GM18498 (cell line): ENCODE results near the gene UBASH3A.
A peak's percentile ranks its signal among the peaks of the same experiment; 100 is the strongest.

Experiments
- ATAC-seq: cut with Tn5 transposase; IDR thresholded peaks from one replicate; pipeline ENCODE4 v1.9.1; 2021; ENCODE audit warnings: mild to moderate bottlenecking, moderate library complexity; ENCODE audit not compliant: unreplicated experiment

Gene UBASH3A

DNA sequence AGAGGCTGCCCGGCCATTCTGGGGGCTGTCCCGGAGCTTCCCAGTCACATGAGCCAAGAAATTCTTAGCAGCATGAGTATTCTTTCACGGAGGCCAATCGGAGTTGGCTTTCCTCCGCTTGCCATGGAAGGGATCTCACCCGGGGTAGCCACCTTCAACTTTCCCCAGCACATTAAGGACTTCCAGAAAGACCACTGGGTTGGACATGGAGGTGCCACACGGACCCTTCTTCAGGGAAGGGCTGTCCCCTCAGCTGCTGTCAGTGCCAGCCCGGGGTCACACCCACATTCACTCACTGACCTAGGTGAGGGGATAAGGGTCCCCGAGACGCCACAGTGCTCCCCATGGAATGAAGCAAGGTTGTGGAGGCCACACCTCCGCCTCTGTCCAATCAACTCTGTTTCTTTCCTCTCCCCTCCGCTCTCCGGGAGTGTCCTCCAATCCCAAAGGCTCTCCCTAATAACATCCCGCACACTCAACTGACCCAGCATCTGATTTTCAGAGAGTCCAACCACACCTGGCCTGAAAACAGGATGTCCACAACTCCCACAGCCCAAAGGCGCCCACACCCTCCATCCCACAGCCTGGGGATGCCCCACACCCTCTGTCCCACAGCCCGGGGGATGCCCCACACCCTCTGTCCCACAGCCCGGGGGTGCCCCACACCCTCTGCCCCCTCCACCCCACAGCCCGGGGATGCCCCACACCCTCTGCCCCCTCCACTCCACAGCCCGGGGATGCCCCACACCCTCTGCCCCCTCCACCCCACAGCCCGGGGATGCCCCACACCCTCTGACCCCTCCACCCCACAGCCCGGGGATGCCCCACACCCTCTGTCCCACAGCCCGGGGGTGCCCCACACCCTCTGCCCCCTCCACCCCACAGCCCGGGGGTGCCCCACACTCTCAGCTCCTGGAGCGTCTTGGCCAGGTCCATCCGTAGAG, 73.0 kb downstream of the UBASH3A start:
- no peak for ATAC-seq

DNA sequence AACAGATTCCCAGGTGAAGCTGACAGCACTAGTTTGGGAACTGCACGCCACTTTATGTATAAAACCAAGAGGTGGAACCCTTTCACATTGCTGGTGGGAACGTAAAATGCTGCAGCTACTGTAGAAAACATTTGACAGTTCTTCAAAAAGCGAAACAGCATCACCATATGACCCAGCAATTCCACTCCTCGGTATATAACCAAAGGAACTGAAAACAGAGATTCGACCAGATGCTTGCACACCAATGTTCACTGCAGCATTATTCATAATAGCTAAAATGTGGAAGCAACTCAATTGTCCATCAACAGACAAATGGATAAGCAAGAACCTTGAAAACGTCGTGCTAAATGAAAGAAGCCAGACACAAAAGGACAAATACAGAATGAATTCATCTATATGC, 74.8 kb downstream of the UBASH3A start:
- ATAC-seq, result no peak

DNA sequence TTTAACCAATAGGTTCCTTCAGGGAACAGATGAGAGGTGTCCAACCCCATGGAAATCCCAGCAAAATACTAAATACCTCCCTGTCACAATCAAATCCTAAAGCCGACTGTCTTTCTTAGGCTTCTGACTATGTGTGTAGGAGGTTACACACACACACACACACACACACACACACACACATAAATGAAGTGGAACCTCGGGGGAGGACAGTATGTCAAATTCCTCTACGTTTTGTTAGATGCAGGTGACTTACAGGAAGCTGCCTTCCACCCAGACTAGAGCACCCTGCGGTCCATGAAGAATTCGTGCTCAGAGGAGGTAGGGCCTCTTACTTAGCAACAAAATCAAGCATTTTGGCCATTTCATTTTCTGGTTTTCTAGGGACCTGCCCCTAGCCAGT, 75.9 kb downstream of the UBASH3A start:
- no peak for ATAC-seq

DNA sequence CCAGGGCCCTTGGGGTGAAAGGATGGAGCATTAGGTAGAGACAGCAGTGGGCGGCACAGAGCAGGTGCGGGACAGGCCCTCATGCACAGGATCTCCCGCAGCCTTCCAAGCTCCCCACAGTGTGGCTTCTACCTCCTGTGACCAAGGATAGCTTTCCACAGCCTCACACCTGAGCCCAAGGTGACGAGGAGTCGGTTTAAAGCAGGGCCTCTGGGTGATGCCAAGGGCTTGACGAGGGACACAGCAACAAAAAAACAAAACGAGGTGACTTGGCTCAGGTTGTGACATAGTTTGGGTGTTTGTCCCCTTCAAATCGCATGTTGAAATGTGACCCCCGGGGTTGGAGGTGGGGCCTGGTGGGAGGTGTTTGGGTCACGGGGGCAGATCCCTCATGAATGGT, 77.0 kb downstream of the UBASH3A start:
- ATAC-seq, result no peak

DNA sequence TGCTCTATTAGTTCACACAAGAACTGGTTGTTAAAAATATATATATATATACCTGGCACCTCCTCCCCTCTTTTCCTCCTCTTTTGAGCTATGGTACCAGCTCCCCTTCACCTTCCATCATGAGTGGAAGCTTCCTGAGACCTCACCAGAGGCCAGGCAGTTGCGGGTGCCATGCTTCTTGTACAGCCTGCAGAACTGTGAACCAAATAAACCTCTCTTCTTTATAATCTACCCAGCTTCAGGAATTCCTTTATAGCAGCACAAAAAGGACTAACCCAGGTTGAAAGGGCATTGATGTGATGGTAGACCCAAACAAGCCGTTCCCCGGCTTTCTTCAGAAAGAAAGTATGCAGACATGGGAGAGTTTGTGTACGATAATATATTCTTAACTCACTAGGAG, 77.5 kb downstream of the UBASH3A start:
- no peak for ATAC-seq

DNA sequence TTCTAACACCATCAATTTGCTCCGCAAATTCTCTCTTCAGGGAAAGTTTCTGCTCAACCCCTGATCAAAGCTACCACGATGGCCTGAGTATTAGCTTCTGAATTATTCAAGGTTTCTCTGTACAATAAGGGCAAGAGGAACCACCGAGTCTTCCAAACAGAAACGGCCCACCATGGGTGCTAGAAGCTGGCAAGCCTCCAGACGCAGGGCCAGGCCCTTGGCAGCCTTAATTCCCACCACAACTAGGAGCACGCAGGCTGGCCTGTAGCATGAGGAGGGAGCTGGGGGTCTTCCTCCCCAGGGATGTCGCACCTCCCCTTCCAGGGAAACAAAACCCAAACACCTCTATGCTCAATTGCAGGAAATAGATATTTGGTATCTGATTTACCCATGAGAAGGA, 81.3 kb downstream of the UBASH3A start:
- no peak for ATAC-seq

DNA sequence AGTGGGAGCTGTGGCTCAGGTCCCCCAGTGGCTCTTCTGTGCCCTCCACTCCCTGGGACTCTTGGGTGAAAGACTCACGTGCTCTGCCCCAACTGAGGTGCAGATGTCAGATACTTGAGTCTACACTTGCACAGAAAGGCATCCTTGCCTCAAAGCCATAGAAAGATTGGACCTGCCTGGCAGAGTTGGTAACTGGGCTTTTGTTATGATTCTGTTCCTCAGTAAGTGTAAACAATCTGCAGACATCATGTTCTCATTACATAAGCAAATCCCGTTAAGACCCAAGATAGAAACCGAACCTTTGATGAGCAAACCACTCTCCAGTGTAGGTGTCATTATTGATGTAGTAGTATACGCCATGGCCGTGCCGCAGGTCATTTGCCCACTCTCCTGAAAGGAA, 82.4 kb downstream of the UBASH3A start:
- no peak for ATAC-seq

DNA sequence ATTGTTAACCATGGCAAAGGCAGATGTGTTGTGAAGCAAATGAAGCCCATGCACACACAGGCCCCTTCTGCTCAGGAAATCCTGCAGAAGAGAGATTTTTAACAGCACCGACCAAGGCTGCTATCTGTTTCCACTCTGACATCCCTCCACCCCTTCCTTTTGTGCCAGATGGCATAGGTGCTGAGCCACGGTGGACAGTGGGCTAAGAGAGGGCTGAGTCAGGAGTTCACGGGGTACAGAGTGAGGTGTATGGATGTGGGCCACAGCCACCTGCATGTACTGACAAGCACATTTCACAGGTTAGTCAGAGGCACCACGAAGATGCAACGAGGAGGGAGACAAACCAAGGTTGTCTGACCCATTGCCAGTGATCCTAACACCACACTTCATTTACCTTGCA, 82.8 kb downstream of the UBASH3A start:
- ATAC-seq, result no peak

DNA sequence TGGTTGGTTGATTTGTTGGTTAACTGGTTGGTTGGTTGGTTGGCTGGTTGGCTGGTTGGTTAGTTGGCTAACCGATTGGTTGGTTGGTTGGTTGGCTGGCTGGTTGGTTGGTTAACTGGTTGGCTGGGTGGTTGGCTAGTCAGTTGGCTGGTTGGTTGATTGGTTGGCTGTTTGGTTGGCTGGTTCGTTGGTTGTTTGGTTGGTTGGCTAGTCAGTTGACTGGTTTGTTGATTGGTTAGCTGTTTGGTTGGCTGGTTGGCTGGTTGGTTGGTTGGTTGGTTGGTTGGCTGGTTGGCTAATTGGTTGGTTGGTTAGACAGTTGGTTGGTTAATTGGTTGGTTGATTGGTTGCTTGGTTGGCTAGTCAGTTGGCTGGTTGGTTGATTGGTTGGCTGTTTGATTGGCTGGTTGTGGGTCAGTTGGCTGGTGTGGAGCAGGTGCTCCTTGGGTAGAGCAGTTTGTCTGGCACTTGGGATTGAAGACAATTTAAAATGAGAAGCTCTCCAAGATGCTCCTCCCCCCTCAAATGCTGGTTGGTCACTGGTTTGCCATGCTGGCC, 85.4 kb downstream of the UBASH3A start:
- ATAC-seq, result no peak

DNA sequence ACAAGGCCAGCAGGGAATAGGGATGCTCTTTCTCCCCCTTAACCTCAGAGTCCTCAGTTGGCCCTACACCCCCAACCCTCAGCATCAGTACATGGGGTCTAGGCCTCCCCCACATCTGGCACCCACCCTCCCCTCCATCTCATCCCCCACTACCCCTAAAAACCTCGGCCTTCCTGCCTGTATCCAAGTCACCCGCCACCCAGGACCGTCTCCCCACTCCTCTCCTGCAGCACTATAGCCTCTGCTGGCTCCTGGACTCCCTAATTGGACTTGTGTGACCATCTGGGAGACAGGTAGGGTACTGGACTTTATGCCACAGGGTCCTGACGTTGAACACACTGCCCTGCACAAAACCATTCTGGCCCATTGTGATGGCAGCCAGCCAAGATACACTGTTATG, 86.3 kb downstream of the UBASH3A start:
- ATAC-seq, result no peak

DNA sequence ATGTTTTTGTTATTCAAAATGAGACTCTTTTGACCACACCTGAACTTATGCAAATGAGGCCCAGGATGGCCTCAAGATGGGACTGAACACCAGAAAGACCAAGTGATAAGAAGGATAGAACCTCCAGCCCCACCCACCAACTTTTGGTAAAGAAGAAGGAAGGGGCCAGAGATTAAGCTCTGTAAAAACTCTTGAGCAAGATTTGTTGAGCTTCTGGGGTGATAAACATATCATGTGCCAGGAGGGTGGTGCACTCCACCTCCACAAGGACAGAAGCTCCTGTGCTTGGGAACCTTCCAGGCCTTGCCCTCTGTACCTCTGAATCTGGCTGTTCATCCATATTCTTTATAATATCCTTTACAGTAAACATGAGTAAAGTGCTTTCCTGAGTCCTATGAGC, 87.0 kb downstream of the UBASH3A start:
- no peak for ATAC-seq

DNA sequence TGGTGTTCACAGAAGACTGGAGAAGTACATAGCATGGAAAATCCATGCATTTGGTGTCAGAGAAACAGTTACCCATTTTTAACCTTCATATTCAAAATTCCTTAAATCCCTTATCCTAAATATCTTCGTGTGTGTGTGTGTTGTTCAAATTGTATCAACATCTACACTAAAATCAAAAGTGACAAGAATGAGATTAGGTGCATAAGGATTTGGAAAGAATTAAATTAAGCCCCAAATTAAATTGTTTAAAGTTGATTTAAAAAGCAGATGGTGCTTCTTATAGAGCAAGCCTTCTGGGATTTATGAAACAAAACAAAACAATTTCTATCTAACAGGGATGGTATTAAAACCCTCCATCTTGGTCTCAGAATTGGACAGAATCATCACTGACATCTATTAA, 87.6 kb downstream of the UBASH3A start:
- no peak for ATAC-seq

DNA sequence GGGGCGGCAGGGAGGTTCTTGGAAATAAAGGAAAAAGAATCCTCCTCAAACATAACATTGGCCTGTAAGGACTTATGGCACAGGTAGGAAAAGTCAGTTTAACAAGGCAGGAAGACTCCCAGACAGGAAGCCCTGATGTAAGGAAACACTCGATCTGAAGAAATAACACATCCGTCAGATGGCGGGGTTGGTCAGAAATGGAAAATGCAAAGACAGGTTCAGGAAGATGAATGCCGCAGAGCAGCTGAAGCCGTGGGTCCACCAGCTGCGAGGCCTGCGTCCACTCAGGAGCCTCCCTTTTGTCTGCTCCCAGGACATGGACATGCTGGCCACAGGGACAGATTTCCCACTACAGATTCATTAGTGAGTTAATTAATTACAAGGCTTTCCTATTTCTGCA, 88.5 kb downstream of the UBASH3A start:
- ATAC-seq, result no peak

DNA sequence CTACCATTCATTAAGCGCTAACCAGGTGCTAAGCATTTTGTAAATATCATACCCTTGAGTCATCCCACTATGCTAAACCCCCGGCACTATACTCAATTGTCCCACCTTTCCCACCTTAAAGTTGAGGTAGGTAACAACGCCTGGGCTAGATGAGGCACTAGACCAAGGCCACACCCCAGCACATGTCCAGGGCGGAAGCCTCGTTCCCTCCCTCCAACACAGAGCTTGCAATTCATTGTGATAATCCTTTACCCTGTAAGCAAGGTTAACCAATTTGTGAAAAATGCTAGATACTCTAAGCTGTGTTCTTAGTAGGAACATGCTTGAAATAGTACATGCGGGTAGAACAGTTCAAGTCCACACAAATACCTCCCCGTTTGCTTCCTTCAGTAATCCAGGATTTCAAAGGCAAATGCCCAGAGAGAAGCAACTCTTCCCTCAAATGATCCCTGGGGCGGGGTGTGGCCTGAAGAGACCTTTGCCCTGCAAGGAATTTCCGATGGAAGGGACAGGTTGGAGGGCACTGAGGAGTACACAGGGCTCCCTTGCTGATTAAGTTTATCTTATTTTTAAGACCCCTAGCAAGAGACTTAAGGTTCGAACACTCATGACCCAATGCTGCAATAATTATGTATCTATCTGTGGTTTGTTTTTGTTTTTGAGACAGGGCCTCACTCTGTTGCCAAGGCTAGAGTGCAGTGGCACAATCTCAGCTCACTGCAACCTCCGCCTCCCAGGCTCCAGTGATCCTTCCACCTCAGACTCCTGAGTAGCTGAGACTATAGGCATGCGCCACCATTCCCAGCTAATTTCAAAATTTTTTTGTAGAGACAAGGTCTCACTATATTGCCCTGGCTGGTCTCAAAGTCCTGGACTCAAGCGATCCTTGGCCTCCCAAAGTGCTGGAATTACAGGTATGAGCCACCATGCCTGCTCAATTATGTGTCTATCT, 89.7 kb downstream of the UBASH3A start:
- ATAC-seq, result no peak

DNA sequence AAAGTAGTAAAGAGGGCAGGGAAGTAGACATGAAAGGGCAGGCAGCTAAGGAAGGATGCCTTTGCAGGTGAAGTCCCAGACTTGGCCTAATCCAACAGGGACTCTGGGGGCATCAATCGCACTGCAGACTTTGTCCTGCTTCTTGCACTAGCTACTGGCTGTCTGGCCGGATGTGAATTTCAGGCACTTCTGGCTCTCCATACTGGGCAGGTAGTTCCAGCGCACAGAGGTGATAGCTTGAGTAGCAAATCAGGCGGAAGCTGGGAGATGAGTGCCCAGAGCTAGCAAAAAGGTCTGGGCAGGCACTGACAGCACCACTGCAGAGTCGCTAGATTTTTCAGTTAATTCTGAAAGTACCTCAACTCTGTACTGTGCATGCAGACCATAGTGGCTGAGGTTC, 91.3 kb downstream of the UBASH3A start:
- no peak for ATAC-seq

DNA sequence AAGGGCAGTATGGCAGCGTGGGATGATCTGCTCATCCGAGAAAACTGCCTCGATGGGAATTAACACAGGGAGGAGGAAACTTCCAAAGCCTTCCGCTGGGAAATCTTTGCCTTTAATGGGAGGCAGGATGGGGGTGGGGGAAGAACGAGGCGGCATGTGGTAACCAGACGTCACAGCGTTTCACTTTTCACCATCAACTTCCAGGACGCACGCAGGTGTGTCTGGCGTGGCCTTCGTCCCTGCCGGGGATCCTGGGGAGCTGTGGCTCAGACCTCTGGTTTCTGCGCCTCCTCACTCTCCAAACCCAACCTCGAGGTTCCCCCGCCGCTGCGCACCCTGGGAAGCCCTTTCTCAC, 92.0 kb downstream of the UBASH3A start:
- no peak for ATAC-seq

DNA sequence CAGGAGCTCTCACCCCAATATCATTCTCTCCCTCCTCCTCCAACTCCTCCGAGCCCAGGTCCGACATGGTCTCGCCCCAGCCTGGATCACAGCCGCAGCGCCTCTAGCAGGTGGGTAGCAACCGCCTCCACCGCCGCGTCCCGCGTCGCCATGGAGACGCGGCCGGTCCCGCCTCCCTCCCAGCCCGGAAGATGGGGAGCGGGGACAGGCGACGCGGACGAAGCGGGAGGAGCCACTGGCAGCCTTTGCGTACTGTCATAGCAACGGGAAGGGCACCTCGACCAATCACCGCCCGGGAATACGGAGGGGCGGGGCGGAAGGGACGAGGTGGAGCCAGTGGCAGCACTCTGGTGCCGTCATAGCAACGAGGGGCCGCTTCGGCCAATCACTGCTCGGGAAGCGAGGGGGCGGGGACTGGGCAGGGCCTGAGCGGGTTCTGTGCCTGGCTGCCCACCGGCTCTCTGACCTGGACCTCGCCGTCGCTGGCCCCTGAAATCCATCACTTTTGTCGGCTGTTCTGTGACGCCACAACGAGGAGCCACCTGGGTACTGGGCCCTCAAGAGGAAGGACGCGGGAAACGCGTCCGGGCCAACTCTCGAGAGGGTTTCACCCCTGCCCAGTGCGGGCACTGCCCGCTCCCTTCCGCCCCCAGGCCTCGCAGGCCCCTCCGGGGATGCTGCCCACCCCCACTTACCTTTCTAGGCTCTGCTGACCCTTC, 92.6 kb downstream of the UBASH3A start, which contains the start of gene RSPH1:
RSPH1 (minus strand) TSS at position 105 of the 719 bp plus-strand sequence; CDS start at position 67, 38 bp downstream.
- ATAC-seq, result peak; percentile 99

DNA sequence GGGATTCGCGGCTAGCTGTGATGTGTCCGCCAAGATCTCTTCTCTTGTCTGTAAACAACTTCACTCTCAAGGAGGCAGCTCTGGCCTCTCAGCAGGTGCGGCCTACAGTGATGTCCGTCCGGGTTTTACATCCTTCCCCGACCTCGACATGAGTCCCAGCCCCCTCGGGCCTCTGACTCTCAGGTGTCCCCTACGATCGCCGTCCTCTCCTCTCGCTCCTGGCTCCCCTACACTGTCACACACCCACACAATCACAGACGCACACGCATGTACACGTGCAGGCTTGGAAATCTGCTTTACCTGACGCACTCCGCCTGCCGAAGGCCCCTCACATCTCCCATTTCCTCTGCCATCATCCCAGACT, 93.1 kb downstream of the UBASH3A start:
- ATAC-seq, result no peak
